Left renal pelvis (tissue), 4 donors: ENCODE data around the gene RIT2. TPM values are rescaled to one million over a fixed set of nuclear protein-coding genes. Genes with fewer than 3 reads are reported as not detected.

Source experiments
- DNase-seq, 4 donors: peaks; one replicate each; pipeline ENCODE4 v3.0.0-alpha.2; 2013; ENCODE audit warnings: low read depth in 4 of 4, low spot score in 3 of 4
- polyA plus RNA-seq, 4 donors: library from polyadenylated mRNA; unstranded; fragments of 120-200 nt; gene quantifications; one replicate each; pipeline ENCODE4 v1.2.1, GENCODE V29; 2013; ENCODE audit not compliant: insufficient read length in 4 of 4

RIT2 gene
- under 1 TPM in 2 of 4 donors, not detected in 2; 0.14 to 0.20 TPM for polyA plus RNA-seq

DNA sequence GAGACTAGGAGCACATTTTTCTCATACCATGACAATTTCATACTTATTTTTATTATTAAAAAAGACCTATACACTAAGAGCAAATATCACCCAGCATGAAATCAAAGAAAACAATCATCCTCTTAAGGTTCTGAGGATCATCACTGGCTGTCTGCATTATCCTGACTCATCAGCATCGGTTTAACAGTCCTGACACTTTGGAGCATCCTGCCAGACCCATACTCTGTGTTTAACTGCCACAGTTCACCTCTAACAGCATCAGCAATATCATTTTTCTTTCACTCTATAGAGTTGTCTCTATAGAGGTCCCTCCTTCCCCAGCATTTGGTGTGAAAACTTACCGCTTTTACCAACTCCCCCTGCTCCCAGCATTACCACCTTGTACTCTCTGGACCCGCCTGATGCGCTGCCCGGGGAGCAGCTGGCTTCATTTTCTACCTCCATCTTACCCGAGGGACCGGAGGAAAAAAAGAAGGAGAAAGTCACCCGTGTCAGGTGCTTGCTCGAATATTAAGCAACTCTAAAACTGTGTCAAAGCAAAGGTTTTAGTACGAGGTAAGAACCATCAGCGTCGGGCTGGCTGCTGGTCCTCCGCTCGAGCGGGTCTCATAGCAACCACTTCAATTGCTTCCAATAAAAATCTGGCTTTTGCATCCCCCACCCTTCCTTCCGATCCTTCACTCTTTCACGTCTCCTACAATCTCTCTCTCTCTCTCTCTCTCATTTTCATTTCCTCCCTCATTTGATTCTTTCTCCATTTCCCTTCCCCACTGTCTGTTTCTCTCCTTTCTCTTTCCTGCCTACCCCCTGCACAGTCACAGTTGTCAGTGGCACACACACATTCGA, at the start of gene RIT2:
TSS of gene RIT2 (minus strand) at position 610 of the 846 bp plus-strand sequence.
- DNase-seq = no peak

DNA sequence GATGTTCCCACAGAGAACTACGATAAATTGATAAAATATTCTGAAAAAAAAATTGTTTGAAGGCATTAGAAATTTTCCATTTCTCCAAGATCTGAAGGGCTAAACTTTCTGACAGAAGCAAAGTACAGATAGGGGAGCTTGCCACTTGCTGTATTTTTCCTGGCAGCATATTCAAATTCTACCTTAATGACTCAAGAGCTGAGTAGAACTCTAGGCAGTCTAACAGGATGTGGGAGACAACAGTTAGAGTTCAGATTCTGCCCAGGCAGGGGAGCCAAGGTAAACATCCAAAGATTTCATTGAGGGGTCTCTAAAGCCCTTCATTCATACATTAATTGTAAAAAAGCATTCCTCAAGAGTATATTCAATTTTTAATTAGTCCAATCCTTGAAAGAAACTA, 46.0 kb upstream of the RIT2 start:
- DNase-seq = no peak

DNA sequence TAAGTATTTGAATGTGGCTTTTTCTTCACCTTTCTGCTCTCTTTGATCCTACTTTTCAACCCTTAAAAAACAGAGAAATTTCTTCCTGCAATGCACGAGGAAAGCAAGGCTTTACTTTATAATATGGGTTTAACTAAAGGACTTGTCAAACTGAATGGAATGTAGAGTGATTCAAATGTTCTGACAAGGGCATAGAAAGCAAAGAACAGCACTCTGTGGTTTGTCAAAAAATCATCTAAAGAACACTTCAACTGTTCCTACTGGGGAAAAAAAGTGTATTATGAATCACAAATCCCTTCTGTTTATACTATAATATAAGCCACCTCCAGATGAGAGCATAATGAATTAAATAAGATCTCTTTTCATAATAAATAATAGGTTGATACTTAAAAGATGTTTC, 45.0 kb upstream of the RIT2 start:
- no peak for DNase-seq

GRCh38 chr18:43159926-43160325, 44.4 kb upstream of the RIT2 start:
- DNase-seq = no peak

- DNase-seq = no peak
These were observed 43.7 kb upstream of the RIT2 start for GRCh38 chr18:43159086-43159770.

DNA sequence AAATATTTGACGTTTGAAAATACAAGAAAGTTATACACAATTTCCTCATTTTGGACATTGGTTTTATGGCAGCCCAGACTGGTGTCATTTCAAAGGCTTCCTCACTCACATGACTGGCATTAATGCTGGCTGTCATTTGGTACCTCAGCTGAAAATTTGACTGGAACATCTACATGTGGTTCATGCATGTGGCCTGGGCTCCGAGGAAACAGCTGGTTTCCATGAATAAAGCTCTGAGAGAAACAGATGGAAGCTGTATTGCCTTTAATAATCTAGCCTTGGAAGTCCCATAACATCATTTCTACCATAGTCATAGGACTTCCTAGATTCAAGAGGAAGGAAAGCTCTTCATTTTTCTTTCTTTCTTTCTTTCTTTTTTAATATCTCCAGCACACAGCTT, 42.9 kb upstream of the RIT2 start:
- DNase-seq = no peak

DNA sequence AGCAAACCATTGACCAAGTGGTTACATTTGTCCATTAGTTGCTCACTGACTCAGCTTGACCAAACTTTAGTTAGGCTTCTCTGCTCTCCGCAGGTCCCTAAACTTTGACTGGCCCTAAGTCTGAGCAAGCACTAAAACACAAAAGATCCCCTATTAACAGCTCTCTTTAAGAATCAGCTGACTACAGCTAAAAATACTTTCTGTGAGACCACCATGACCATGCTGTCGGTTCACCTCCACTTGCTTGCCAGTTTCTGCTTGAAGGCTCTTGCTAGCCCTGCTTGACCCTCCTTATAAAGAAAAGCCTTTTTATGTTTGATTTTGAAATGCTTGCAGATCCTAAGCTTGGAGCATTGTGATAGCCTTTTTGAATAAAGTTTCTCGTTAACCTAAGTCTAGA, 40.4 kb upstream of the RIT2 start:
- no peak for DNase-seq

GRCh38 chr18:43148231-43148630, 32.7 kb upstream of the RIT2 start:
- peak; percentile 12 to 51 (median 27) for DNase-seq

DNA sequence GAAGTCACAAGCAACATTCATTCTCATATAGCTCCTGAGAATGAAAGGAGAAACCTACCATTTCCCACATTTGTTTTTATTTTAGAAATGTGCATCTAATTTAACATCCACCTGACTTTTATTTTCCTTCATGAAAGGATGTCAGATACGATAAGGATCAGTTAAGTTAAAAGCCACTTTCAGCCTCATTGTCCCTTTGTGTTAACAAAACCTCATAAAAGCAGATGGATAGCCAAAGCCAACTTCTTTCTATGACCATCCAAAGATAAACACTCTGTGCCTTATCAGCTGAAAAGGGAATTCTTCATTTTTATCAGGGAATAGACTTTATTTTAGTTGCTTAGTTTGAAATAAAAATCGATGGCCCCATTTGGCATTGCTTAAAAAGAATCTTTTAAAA, 25.7 kb upstream of the RIT2 start:
- no peak for DNase-seq

- no peak for DNase-seq
These were observed 23.9 kb upstream of the RIT2 start for GRCh38 chr18:43139288-43139946.

- no peak for DNase-seq
These were observed 19.4 kb upstream of the RIT2 start for GRCh38 chr18:43134876-43135275.

- DNase-seq = no peak
These were observed 15.3 kb upstream of the RIT2 start for GRCh38 chr18:43130716-43131260.

GRCh38 chr18:43129946-43130524, 14.6 kb upstream of the RIT2 start:
- DNase-seq = no peak

GRCh38 chr18:43125471-43125870, 10.0 kb upstream of the RIT2 start:
- no peak for DNase-seq

- no peak for DNase-seq
These were observed 7.5 kb upstream of the RIT2 start for GRCh38 chr18:43122955-43123354.

DNA sequence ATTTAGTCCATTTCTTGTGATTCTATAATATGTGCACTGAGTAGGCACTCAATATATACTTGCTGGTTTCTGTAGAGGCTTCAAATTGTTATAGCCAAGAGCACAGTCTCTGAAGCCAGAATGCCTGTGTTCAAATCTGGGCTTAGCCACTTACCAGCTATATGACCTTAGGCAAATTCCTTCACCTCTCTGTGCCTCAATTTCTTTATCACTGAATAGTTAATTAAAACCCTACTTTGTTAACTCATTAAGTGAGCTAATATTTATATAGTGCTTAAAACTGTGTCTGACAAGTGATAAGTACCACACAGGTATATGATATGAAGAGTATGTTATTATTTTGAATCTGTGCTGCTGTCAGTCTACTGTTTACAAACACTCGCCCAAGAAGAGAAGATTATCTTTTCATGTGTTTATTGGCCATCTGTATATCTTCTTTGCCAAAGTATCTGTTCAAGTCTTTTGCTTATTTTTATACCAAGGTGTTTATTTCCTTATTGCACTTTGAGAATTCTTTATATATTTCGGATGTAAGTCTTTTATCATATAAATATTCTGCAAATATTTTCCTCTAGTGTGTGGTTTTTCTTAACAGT, 1.3 kb upstream of the RIT2 start:
- no peak for DNase-seq

- no peak for DNase-seq
These were observed 2.1 kb downstream of the RIT2 start for GRCh38 chr18:43113220-43113895.

DNA sequence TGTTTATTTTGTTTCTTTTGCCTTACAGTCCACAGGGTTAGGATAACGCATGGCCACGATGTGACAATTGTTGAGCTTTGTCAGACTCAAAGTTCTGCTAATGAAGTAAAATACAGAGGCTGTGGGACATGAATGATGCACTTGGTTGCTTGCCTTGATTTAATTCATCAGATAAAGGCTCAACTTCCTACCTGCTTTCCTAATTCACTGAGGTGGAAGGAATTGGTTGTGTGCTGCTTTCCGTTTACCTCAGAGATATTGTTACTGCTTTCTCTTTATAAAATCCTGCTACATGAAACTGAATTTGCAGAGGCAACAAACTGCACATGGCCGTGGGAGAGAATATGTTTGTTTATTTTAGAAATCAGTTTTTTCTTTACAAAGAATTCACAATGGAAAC, 6.6 kb downstream of the RIT2 start:
- DNase-seq = no peak

DNA sequence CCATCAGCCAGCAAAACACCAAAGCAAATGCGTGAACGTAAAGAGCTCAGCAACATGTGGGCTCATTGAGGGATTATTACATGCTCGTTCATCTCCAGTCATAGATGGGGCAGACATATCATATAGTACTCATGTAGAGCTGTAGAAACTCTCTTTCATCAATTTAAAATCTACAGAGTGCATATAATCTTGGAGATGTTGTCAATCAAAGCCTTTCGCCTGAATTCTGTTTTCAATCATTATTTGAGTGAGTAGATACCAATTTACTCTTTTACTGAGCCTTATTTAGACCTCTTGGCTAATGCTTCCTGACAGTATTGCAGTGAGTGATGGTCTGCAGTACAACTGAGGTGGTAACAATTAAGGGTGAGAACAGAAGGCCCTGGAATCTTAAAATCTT, 7.0 kb downstream of the RIT2 start:
- DNase-seq = no peak

DNA sequence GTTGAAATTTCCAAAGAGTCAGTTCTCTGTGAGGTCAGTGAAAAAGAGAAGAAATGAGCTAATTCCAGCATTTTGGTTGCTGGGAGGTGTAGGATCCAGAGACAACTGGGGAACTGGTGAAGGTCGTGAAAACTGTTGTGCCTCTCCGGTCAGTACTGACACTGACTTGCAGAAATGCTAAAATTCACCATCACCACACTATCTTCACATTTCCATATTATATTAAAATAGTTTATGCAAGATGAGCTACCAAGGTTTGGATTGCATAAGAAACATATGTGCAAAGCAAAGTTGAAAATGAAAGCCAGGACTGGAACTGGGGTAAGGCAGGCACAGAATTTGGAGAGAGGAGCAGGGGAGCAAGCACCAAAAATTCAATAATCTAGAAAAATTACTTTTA, 21.8 kb downstream of the RIT2 start:
- no peak for DNase-seq
